GM18907 (cell line): ENCODE measurements around the gene DNAJC27.

Experiments
- ATAC-seq: cut with Tn5 transposase; IDR thresholded peaks from one replicate; pipeline ENCODE4 v1.9.1; 2021; ENCODE audit warnings: mild to moderate bottlenecking, moderate library complexity; ENCODE audit not compliant: unreplicated experiment

DNAJC27 gene

DNA sequence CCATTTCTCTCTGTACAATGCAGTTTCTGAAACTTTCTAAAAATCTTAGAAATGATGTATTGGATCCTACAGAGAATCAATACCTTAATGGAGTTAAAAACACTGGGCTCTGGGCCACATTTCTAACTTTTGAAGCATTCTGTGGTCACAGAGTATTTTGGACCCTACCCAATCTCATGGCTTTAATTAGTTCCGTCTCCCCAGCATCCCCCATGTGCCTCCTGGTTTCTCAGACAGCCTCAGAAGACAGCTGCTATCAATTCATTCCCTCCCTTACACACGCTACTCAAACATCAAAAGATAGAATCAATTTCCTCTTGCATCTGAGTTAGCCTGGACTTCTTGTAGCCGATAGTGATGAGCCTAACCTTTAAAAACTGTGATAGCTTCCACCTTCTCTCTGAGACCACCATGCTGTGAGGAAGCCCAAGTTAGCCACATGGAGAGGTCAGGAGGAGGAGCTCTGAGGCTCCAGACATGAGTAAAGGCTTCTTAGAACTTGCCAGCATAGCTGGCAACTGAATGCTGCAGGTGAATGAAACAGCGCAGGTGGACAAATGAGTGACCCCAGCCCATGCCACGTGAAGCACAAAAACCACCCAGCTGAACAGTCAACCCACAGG lies 62.1 kb downstream of the DNAJC27 start:
- ATAC-seq: no peak

DNA sequence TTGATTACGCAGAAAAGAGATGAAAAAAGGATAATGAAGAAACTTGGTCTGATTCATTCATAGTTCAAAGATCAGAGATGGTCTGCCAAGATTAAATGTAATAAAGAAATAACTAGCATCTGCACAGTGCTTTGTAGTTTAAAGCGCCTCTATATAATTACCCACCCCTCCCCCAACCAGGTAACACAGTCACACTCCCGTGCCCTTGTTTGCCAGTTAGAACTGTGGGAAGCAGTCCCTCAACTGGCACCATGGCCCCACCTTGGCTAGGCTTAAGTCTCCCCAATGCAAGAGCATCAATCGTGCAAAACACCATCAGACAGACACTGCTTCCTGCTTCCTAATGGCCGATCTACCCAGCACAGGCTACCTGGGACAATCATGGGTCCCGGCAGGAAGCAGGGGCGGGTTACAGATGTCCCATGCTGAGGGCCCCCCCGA lies 63.3 kb downstream of the DNAJC27 start:
- ATAC-seq: no peak

DNA sequence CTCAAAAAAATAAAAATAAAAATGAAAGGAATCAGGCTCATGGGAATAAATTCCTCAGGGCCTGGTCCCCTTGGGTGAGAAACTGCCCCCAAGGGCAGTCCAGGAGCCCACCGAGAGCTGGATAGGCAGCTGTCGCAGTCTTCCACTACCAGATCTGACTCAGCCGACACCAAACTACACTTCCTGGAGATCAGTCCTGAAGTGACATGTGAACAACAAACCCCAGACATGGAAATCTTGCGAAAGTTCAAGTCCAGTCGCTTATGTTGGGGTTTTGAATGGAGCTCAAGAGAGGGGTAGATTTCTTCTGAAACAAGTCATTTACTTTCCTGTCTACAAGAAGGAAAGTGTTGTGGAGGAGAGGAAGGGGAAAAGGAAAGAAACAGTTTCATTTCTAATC lies 64.6 kb downstream of the DNAJC27 start:
- no peak for ATAC-seq

DNA sequence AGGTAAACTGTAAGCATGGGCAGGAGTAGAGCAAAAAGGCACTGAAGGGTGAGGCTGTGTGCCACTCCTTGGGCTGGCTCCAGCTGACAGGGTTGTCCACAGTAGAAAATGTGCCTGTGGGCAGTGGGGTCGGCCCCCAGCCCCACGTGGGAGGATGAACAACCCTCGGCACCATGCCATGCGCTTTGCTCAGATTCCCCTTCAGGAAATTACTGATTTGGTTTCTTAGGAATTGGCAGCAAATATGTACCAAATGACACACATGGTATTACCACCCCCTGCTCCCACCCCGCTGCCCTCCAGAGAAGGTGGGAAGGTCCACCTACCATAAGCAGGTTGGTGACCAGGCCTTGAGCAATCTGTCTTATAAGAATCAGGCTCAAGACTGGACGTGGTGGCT lies 65.3 kb downstream of the DNAJC27 start:
- ATAC-seq: no peak

DNA sequence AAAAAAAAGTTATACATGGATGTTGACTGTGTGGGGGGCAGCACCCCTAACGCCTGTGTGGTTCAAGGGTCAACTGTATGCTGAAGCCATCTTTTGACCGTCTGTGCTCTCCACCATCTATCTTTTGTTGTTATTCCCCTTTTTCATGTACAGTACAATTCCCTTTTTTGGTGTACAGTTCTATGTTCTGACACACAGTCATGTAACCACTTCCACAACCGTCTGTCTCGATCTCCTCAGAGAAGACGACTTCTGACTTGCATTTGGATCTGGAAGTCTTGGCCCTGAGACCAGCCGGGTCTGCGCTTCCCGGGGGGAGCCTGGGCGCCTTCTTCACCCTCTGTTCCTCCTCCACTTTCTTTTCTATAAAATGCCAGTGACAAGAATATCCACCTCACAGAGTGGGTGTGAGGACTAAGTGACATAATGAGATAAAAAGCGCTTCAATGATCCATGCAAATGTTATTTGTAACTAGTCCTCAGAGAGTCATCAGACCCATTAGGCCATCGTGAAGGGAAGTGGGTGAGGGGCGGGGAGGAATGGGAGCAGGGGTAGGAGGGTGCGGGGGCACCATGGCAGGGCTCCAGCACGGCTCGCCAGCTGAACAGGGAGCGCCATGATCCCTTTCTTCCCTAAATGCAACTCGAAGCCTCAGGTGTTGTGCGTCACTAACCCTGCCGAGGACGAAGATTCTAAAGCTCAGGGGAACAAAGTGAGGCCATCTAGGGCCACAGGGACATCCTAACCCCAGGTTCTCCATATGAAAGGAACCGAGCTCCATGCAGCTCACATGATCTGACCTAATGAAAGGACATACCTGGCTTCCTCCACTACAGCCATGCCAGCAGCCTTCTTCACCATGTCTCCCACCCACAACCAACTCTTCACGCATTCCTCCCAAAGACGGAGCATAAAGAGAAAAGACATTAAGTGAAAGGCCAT lies 68.3 kb downstream of the DNAJC27 start:
- no peak for ATAC-seq

DNA sequence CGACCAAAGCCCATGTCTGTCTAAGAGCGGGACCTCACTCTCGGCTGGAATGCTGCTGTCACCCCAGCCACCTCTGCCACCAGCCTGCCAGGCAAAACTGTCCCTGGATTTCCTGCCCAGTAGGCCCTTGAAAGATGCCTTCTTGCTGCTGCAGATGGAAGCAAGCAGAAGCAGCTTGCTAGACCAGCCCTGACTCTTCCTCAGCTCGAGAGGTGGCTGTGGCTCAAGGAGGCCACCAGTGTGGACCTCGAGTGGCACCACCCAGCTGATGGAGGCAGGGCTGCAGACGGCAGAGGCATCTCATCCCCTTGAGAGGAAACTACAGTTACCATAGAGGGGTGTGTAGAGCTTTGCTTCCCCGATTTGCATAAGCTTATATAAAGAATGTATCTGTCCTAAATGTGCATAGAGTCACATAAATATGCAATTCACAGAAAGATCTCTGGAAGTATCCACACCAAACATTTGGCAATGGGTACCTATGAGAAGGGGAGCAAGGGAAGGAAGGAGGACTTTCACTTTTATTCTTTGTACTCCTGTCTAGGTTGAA lies 72.3 kb downstream of the DNAJC27 start:
- no peak for ATAC-seq

DNA sequence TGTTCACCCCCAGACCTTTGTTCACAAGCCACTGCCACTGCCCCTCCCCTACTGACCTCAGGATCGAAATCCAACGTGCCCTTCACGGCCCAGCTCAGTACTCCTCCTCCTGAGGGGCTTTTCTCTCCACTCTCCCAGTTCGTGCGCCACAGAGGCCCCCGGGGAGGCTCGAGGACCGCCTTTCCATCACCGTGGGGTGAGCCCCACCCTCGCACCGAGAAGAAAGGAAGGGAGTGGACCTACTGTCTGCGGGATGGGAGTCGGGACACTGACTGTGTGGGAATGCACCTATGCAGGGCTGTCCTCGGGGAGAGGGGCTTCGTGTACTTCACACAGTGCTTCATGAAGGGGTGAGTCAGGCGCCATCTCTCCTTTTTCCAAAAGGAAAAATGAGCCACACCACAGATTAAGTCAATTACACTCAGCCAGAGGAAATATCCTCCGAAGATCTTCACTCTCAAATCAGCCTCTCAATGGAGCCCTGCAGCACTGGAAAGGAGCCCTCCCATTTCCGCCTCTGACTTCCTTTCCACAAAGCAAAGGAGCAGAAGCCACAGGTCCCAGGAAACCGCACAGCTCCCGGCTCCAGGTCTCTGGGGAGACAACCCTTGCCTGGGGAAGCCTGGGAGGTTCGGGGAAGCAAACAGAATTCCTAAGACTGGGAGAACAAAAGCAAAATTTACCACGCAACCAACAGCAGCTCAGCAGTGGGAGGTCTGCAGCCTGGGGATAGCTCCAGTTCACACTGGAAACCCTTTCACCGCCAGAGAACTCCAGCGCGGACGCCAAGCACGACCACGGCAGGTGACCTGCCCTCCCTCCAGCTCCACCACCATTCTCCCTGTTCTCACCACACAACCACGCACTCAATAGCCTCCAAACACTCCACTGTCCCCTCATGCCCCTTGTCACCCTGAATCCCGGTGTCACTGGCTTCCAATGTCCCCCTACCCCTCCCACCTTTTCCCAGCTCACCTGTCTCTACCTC lies 73.3 kb downstream of the DNAJC27 start:
- ATAC-seq: no peak

DNA sequence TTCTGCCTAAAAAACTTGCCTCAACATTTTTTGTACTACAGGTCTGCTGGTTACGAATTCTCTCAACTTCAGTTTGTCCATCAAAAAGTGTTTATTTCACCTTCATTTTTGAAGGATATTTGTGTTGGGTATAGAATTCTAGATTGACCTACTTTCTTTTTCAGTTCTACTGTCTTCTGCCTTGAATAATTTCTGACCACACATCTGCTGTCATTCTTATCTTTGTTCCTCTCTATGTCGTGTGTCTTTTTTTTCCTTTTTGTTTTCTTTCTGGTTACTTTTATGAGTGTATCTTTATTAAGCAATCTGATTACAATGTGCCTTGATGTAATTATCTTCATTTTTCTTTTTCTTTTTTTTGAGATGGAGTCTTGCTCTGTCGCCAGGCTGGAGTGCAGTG lies 77.0 kb downstream of the DNAJC27 start:
- ATAC-seq: no peak

DNA sequence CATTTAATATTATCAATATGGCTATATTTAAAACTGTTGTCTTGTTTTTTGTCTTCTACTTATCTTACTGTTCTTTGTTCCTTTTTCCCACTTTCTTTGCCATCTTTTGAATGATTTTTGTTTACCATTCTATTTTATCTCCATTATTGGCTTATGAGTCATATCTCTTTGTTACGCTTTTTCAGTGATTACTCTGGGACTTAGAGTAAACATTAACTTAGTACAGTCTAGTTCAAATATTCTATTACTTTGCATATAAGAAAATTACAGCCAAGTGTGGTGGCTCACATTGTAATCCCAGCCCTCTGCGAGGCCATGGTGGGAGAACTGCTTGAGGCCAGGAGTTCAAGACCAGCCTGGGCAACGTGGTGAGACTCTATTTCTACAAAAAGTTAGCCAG lies 77.8 kb downstream of the DNAJC27 start:
- ATAC-seq: no peak
